HG03103 (cell line): ENCODE data around the gene DPP6.

Experiments
- ATAC-seq: cut with Tn5 transposase; IDR thresholded peaks from one replicate; pipeline ENCODE4 v1.9.1; 2021; ENCODE audit warnings: low read depth; ENCODE audit not compliant: unreplicated experiment

The DPP6 gene

GRCh38 chr7:154679379-154680053 is 627.3 kb downstream of the DPP6 start:
- no peak for ATAC-seq

- no peak for ATAC-seq
Observed at GRCh38 chr7:154680894-154681659, 628.9 kb downstream of the DPP6 start.

GRCh38 chr7:154682003-154682402 is 629.8 kb downstream of the DPP6 start:
- ATAC-seq = no peak

GRCh38 chr7:154684666-154685563 is 632.7 kb downstream of the DPP6 start:
- ATAC-seq = no peak

GRCh38 chr7:154685564-154685901 is 633.3 kb downstream of the DPP6 start:
- ATAC-seq = no peak

GRCh38 chr7:154686305-154686704 is 634.1 kb downstream of the DPP6 start:
- no peak for ATAC-seq

GRCh38 chr7:154688952-154689351 is 636.8 kb downstream of the DPP6 start:
- ATAC-seq = no peak

- ATAC-seq = no peak
Observed at GRCh38 chr7:154690411-154690810, 638.2 kb downstream of the DPP6 start.

- no peak for ATAC-seq
Observed at GRCh38 chr7:154693661-154694060, 641.5 kb downstream of the DPP6 start.

GRCh38 chr7:154695836-154696235 is 643.6 kb downstream of the DPP6 start:
- ATAC-seq = no peak

GRCh38 chr7:154696556-154696955 is 644.4 kb downstream of the DPP6 start:
- ATAC-seq = no peak

- no peak for ATAC-seq
Observed at GRCh38 chr7:154698726-154699291, 646.6 kb downstream of the DPP6 start.

GRCh38 chr7:154699417-154699816 is 647.2 kb downstream of the DPP6 start:
- no peak for ATAC-seq

- no peak for ATAC-seq
Observed at GRCh38 chr7:154709840-154710520, 657.8 kb downstream of the DPP6 start.

GRCh38 chr7:154720016-154720415 is 667.8 kb downstream of the DPP6 start:
- ATAC-seq = no peak

- ATAC-seq = no peak
Observed at GRCh38 chr7:154721086-154721485, 668.9 kb downstream of the DPP6 start.

- no peak for ATAC-seq
Observed at GRCh38 chr7:154726368-154726767, 674.2 kb downstream of the DPP6 start.

GRCh38 chr7:154729056-154729455 is 676.9 kb downstream of the DPP6 start:
- no peak for ATAC-seq

GRCh38 chr7:154735766-154736165 is 683.6 kb downstream of the DPP6 start:
- ATAC-seq = no peak

- no peak for ATAC-seq
Observed at GRCh38 chr7:154736389-154736788, 684.2 kb downstream of the DPP6 start.
